Spleen (tissue), 11 donors: ENCODE data around the gene BNC2. TPM values are rescaled to one million over a fixed set of nuclear protein-coding genes. Genes with fewer than 3 reads are reported as not detected.

ENCODE experiments used
- DNase-seq: peaks from one replicate; pipeline ENCODE4 v3.0.0-alpha.2; 2020
- H3K27ac ChIP-seq, 8 donors: fragments of 200-600 bp; sonication (generic) in 7 of 8; 1 replicate in 4 of 8; 2 replicates in 4 of 8; pipeline versions ENCODE4 v1.5.0 to v1.8.0; 2016 to 2021; ENCODE audit warnings: inconsistent platforms in 4 of 8, mild to moderate bottlenecking in 4 of 8, moderate library complexity in 1 of 8
- H3K27me3 ChIP-seq, 7 donors: fragments of 200-600 bp; sonication (generic) in 6 of 7; replicated peaks in 1 of 7; 1 replicate in 4 of 7; 2 replicates in 3 of 7; pipeline versions ENCODE4 v1.5.0 to v1.8.0; 2016 to 2021; ENCODE audit warnings: inconsistent platforms in 3 of 7, mild to moderate bottlenecking in 1 of 7
- H3K36me3 ChIP-seq, 6 donors: fragments of 200-600 bp; sonication (generic) in 5 of 6; 1 replicate in 4 of 6; 2 replicates in 2 of 6; pipeline versions ENCODE4 v1.5.0 to v1.8.0; 2016 to 2021; ENCODE audit warnings: inconsistent platforms in 2 of 6
- H3K4me1 ChIP-seq, 6 donors: fragments of 200-600 bp; sonication (generic) in 5 of 6; 1 replicate in 3 of 6; 2 replicates in 3 of 6; pipeline versions ENCODE4 v1.5.0 to v1.8.0; 2016 to 2021; ENCODE audit warnings: inconsistent platforms in 3 of 6
- H3K4me3 ChIP-seq, 8 donors: fragments of 200-600 bp; sonication (generic) in 7 of 8; 1 replicate in 4 of 8; 2 replicates in 4 of 8; pipeline versions ENCODE4 v1.5.0 to v1.8.0; 2016 to 2021; ENCODE audit warnings: inconsistent platforms in 4 of 8, mild to moderate bottlenecking in 4 of 8, moderate library complexity in 2 of 8
- H3K9me3 ChIP-seq, 8 donors: fragments of 200-600 bp; sonication (generic) in 7 of 8; 1 replicate in 4 of 8; 2 replicates in 4 of 8; pipeline versions ENCODE4 v1.5.0 to v1.8.0; 2016 to 2021; ENCODE audit warnings: inconsistent platforms in 4 of 8
- CTCF ChIP-seq, 11 experiments: fragments of 200-600 bp in 7 of 11; fragments of 450-650 bp in 4 of 11; sonication (generic) in 4 of 11; IDR thresholded peaks in 8 of 11; conservative IDR thresholded peaks in 3 of 11; 1 replicate in 7 of 11; 2 replicates in 4 of 11; pipeline versions ENCODE4 v1.4.0 to v1.8.0; 2016 to 2021; ENCODE audit warnings: antibody characterized with exemption in 11 of 11, inconsistent platforms in 4 of 11, mild to moderate bottlenecking in 1 of 11
- POLR2A ChIP-seq, 3 donors: fragments of 450-650 bp; IDR thresholded peaks; one replicate each; pipeline ENCODE4 v1.5.1; 2017; ENCODE audit warnings: antibody characterized with exemption in 3 of 3, mild to moderate bottlenecking in 1 of 3
- POLR2AphosphoS5 ChIP-seq, 3 donors: sonication (generic); formaldehyde crosslinking; IDR thresholded peaks; one replicate each; pipeline ENCODE4 v1.5.1; 2017; ENCODE audit warnings: antibody characterized with exemption in 3 of 3
- WGBS, 5 donors: extraction: QIAGEN DNeasy Blood & Tissue Kit in 3 of 5; methylation state at CpG; one replicate each; pipeline versions ENCODE4 v1.1.5 to v1.1.7; 2013 to 2018; 5-methylcytosine and 5-hydroxymethylcytosine counted together
- intact Hi-C: fragments of 100-400 bp; cut with DNase I; formaldehyde crosslinking; loops from one replicate; pipeline ENCODE4 v1.15.0; 2023; ENCODE audit warnings: low total_unique reads
- polyA plus RNA-seq, 3 donors: library from polyadenylated mRNA; stranded (reverse); fragments of 200-250 nt; gene quantifications; one replicate each; pipeline ENCODE4 v1.2.1, GENCODE V29; 2013
- total RNA-seq, 7 donors: library from RNA; depleted of rRNA in 3 of 7; stranded (reverse); fragments of >200 nt in 3 of 7; fragmentation: NEBNext Ultra II Directional in 4 of 7; extraction: Animal tissue kit (Norgen Biotek cat#: 25700) in 4 of 7; gene quantifications; one replicate each; pipeline versions ENCODE4 v1.1.0 to v1.2.1, GENCODE V29; 2016 to 2021
- donor health status: healthy with polysubstance abuse.
- donor health status: DM: no; HTN: no; CAD: no; lungs with moderate emphysema.
- donor health status: DM: no; HTN: no; CAD: no.
- donor health status: Bipolar disorder and iron deficiency.
- donor health status: healthy.
- donor health status: DM: no; HTN: no; CAD: no.
- donor health status: DM: yes; HTN: yes; CAD: no.

BNC2 gene
- total and polyA plus RNA-seq, 10 donors, result 0.07 to 4.3 (median 1.3) TPM

DNA sequence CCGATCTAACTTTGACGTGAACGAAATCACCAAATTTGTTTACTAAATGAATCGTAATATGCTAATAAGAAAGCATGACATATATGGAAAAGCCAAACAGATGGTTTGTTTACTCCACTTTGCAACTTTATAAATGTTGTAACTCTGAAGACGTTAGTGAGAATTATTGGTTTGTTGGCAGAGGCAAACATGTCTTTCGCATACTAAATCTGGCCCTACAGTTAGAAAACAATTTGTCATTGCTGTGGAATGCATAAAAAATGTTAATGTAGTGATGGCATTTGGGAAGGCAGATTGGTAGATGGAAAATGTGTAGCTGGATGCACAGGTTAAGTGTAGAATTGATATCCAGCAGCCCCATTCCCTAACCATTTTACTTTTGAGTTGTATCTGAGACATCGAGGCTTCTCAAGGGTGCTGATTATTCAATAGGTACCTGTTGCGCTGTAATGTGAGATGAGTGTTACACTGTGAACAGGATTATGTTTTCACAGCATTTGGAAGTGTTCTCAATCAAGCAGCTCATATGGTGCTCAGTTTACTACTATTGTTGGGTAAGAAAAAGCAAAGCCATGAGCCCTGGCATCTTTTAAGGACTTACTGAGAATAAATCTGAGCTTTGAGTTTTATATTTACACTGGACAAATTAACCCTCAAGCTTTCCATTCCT, 444.8 kb downstream of the BNC2 start:
- H3K36me3 ChIP-seq, result no peaks in the 10 kb centered on the region
- no peak for DNase-seq
- intact Hi-C loops, result no loop called here
- H3K4me3 ChIP-seq, result no peak overlapping the region
- H3K9me3 ChIP-seq, result no peaks in the 10 kb centered on the region
- WGBS, 5 donors, result 74 to 85% (median 82%) methylated on average over 8 of the region's 8 CpGs
- no peak overlapping the region for H3K27ac ChIP-seq
- no peak for TF ChIP-seq CTCF (IDR thresholded peaks at IDR 0.05 in 8 of 11, conservative IDR thresholded peaks at IDR 0.05 in 3 of 11)
- TF ChIP-seq POLR2A (IDR thresholded peaks at IDR 0.05), result no peak
- H3K4me1 ChIP-seq, result no peaks in the 10 kb centered on the region
- H3K27me3 ChIP-seq, result no peaks in the 10 kb centered on the region

DNA sequence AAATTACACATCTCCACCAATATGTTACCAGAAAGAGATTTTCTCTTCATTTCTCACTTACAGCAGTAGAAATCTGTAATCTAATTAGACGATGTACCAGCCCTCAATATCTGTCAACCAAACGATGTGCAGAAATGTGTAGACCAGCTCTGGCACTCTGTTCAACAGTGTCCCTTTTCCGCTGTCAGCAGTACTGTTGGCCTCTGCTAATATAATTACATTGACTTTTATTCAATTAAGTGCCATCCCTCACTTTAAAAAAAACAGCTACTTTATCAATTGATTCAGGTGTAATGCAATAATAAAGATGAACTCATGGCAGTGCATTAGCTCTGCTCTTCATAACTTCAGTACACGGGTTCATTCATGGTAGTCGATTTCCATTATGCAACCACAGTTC, 448.4 kb downstream of the BNC2 start:
- TF ChIP-seq POLR2A (IDR thresholded peaks at IDR 0.05) (no peak), POLR2AphosphoS5 (IDR thresholded peaks at IDR 0.05) (no peak), CTCF (IDR thresholded peaks at IDR 0.05 in 8 of 11, conservative IDR thresholded peaks at IDR 0.05 in 3 of 11) (no peak)
- H3K27me3 ChIP-seq, result no peaks in the 10 kb centered on the region
- 87 to 94% (median 91%) methylated on average over 5 of the region's 5 CpGs for WGBS, 5 donors
- H3K36me3 ChIP-seq, result no peaks in the 10 kb centered on the region
- intact Hi-C loops, result no loop called here
- no peaks in the 10 kb centered on the region for H3K4me1 ChIP-seq
- H3K27ac ChIP-seq, result no peak overlapping the region
- DNase-seq, result no peak
- no peak overlapping the region for H3K4me3 ChIP-seq
- no peaks in the 10 kb centered on the region for H3K9me3 ChIP-seq

DNA sequence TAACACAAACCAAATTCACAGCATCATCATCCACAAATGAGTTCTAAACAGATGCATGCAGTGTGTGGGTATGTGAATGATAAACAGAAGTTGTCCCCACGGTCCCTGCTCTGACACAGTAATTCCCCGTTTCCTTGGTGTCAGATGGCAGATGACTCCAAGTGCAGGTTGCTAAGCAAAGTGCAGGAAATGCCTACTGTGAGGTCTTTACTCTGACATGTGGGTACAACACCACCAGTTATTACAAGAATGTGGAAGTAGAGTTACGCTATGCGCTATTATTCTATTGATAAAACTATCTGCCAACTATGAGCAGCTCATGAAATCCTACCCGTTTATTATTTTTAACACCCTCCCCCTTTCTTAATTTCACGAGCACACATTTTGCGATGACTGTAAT, 448.9 kb downstream of the BNC2 start:
- Histone ChIP-seq H3K36me3 (no peaks in the 10 kb centered on the region), H3K4me3 (no peak overlapping the region), H3K27ac (no peak overlapping the region), H3K27me3 (no peaks in the 10 kb centered on the region), H3K9me3 (no peaks in the 10 kb centered on the region), H3K4me1 (no peaks in the 10 kb centered on the region)
- WGBS, 5 donors, result 67 to 75% (median 73%) methylated on average over 7 of the region's 7 CpGs
- TF ChIP-seq CTCF (IDR thresholded peaks at IDR 0.05 in 8 of 11, conservative IDR thresholded peaks at IDR 0.05 in 3 of 11) (no peak), POLR2A (IDR thresholded peaks at IDR 0.05) (no peak), POLR2AphosphoS5 (IDR thresholded peaks at IDR 0.05) (no peak)
- intact Hi-C loops, result no loop called here
- no peak for DNase-seq

GRCh38 chr9:16419124-16419523, 451.3 kb downstream of the BNC2 start:
- no peaks in the 10 kb centered on the region for H3K4me1 ChIP-seq
- H3K4me3 ChIP-seq, result no peak overlapping the region
- no peak overlapping the region for H3K27ac ChIP-seq
- TF ChIP-seq POLR2AphosphoS5 (IDR thresholded peaks at IDR 0.05) (no peak), POLR2A (IDR thresholded peaks at IDR 0.05) (no peak), CTCF (IDR thresholded peaks at IDR 0.05 in 8 of 11, conservative IDR thresholded peaks at IDR 0.05 in 3 of 11) (no peak)
- H3K9me3 ChIP-seq, result no peaks in the 10 kb centered on the region
- no peaks in the 10 kb centered on the region for H3K36me3 ChIP-seq
- H3K27me3 ChIP-seq, result no peaks in the 10 kb centered on the region
- WGBS, 5 donors, result 91 to 96% (median 94%) methylated on average over 12 of the region's 12 CpGs
- intact Hi-C loops, result no loop called here
- no peak for DNase-seq
